Ascending aorta (tissue), 2 donors: Measurements from ENCODE around the gene SHOC1. TPM values are rescaled to one million over a fixed set of nuclear protein-coding genes. Genes with fewer than 3 reads are reported as not detected.

Source experiments
- DNase-seq, 2 donors: peaks; one replicate each; pipeline ENCODE4 v3.0.0-alpha.2; 2019; ENCODE audit warnings: low spot score in 2 of 2
- H3K27ac ChIP-seq, 2 donors: fragments of 200-600 bp; sonication (generic); one replicate each; pipeline ENCODE4 v1.5.1; 2016 to 2017; ENCODE audit warnings: mild to moderate bottlenecking in 1 of 2
- H3K27me3 ChIP-seq: fragments of 200-600 bp; sonication (generic); one replicate; pipeline ENCODE4 v1.5.1; 2017
- H3K36me3 ChIP-seq, 2 donors: fragments of 200-600 bp; sonication (generic); one replicate each; pipeline ENCODE4 v1.5.1; 2016
- H3K4me1 ChIP-seq, 2 donors: fragments of 200-600 bp; sonication (generic); one replicate each; pipeline ENCODE4 v1.5.1; 2016 to 2017; ENCODE audit warnings: mild to moderate bottlenecking in 1 of 2
- H3K4me3 ChIP-seq, 2 donors: fragments of 200-600 bp; sonication (generic); one replicate each; pipeline ENCODE4 v1.5.1; 2016 to 2017; ENCODE audit warnings: mild to moderate bottlenecking in 1 of 2
- H3K9me3 ChIP-seq, 2 donors: fragments of 200-600 bp; sonication (generic); one replicate each; pipeline ENCODE4 v1.5.1; 2016
- intact Hi-C: fragments of 100-400 bp; cut with DNase I; formaldehyde crosslinking; loops from one replicate; pipeline ENCODE4 v1.15.1; 2023
- total RNA-seq: library from RNA; depleted of rRNA; stranded (reverse); fragments of >200 nt; gene quantifications from one replicate; pipeline ENCODE4 v1.1.0, GENCODE V29; 2016
- TF ChIP-seq, protein P1 (sequence below), 3 experiments: fragments of 200-600 bp in 2 of 3; fragments of 450-650 bp in 1 of 3; sonication (generic) in 2 of 3; IDR thresholded peaks; one replicate each; pipeline ENCODE4 v1.5.1; 2016 to 2019; ENCODE audit warnings: antibody characterized with exemption in 3 of 3, mild to moderate bottlenecking in 1 of 3, moderate library complexity in 1 of 3

The SHOC1 gene
- total RNA-seq, 1 donor from 2014 or later: not detected

DNA sequence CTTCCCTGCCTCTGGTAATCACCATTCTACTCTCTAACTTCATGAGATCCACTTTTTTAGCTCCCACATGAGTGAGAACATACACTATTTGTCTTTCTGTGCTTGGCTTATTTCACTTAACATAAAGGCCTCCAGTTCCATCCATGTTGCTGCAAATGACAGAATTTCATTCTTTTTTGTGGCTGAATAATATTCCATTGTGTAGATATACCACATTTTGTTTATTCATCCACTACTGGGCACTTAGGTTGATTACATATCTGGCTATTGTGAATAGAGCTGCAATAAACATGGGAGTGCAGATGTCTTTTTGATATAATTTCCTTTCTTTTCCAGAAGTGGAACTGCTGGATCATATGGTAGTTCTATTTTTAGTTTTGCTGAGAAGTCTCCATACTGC lies 28.7 kb downstream of the SHOC1 start:
- H3K27ac ChIP-seq: no peak overlapping the region
- no peaks in the 10 kb centered on the region for H3K36me3 ChIP-seq
- H3K27me3 ChIP-seq: no peaks in the 10 kb centered on the region
- no peaks in the 10 kb centered on the region for H3K4me1 ChIP-seq
- TF ChIP-seq, protein P1, sequence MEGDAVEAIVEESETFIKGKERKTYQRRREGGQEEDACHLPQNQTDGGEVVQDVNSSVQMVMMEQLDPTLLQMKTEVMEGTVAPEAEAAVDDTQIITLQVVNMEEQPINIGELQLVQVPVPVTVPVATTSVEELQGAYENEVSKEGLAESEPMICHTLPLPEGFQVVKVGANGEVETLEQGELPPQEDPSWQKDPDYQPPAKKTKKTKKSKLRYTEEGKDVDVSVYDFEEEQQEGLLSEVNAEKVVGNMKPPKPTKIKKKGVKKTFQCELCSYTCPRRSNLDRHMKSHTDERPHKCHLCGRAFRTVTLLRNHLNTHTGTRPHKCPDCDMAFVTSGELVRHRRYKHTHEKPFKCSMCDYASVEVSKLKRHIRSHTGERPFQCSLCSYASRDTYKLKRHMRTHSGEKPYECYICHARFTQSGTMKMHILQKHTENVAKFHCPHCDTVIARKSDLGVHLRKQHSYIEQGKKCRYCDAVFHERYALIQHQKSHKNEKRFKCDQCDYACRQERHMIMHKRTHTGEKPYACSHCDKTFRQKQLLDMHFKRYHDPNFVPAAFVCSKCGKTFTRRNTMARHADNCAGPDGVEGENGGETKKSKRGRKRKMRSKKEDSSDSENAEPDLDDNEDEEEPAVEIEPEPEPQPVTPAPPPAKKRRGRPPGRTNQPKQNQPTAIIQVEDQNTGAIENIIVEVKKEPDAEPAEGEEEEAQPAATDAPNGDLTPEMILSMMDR (IDR thresholded peaks at IDR 0.05): no peak
- peaks cover 0 to 10% of the 10 kb centered on the region in 2 donors for H3K9me3 ChIP-seq
- DNase-seq: no peak
- no peak overlapping the region for H3K4me3 ChIP-seq
- intact Hi-C loops: no loop called here

DNA sequence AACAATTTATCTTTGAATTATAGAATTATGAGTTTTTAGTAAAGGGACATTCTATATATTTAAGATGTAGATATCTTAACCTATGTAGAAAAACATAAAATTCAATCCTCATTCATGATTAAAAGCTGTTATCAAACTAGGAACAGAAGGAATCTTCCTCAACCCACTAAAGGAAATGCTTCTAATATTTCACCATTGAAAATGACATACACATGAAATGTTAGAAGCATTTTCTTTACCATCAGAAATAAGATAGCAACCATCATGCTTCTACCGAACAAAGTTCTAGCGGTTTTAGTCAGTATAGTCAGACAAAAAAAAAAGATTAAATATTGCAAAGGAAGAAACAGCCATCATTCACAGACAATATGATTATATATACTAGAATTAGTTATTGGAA lies 32.2 kb downstream of the SHOC1 start:
- H3K4me3 ChIP-seq: no peak overlapping the region
- H3K27me3 ChIP-seq: no peaks in the 10 kb centered on the region
- no peaks in the 10 kb centered on the region for H3K36me3 ChIP-seq
- no peak for DNase-seq
- intact Hi-C loops: no loop called here
- peaks cover 0 to 10% of the 10 kb centered on the region in 2 donors for H3K9me3 ChIP-seq
- no peak overlapping the region for H3K27ac ChIP-seq
- no peaks in the 10 kb centered on the region for H3K4me1 ChIP-seq
- TF ChIP-seq, protein P1 (IDR thresholded peaks at IDR 0.05): no peak

DNA sequence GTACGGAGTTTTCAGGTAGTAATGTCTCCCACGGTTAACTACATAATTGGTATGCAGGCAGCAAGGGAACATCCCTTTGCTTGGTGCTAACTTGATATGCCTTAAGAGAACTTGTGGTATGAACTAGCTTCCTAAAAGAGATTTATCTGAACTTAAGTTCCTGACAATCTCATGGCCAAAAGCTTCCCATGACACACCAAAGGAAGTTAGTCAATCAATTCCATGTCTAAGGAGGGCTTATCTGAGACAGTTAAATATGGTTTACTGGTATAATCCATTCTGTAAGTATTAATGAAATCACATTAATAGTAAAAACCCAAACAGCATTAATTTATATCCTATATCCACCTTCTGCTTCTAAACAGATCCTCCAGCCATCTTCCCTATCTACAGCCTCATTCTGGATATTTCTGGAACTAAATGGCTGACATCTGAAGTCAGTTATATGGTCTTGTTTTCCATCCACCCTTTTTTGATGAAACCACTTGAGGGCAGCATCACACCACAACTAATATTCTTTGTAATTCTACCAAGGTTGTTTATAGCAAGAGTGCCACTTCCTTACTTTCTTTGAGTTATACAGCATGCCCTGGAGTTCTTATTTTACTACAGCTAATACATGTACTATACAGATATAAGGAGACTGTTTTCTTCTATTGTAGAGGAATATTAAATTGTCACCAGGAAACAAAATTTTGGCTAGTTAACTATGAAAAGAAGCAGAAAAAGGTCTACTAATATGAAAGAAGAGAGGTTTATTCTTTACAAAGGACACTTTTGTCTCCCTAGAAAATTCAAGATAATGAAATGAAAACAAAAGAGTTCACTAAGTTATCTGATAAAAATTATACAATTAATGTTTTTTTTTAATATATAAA lies 34.7 kb downstream of the SHOC1 start:
- no peaks in the 10 kb centered on the region for H3K36me3 ChIP-seq
- TF ChIP-seq, protein P1 (IDR thresholded peaks at IDR 0.05): peak; percentile 46 to 66 (median 48)
- H3K27ac ChIP-seq: no peak overlapping the region
- no peak for DNase-seq
- intact Hi-C loops: loop anchor here (1.0 to 10.0 kb wide), 2 partner anchors 314 to 605 kb away; no protein-coding TSS in a partner anchor
- H3K4me3 ChIP-seq: no peak overlapping the region
- H3K9me3 ChIP-seq: no peaks in the 10 kb centered on the region
- H3K4me1 ChIP-seq: no peaks in the 10 kb centered on the region
- H3K27me3 ChIP-seq: no peaks in the 10 kb centered on the region

DNA sequence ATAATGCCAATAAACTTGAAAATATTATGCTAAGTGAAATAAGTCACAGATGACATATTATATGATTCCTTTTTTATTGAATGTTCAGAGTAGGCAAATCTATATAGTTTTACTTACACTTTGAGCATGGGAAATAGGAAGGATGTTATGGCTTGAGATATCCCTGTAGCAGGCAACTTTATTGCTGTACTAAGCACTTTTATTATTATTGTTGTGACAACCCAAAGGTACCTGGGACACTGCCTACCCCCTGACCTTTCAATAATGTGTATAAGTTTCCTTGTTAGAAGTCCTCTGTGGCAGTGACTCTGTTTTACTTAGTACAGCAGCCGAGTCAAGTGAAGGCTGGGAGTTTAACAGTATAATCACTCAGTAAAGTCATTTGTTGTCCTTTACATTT lies 39.9 kb downstream of the SHOC1 start:
- Histone ChIP-seq H3K4me1 (no peaks in the 10 kb centered on the region), H3K27me3 (no peaks in the 10 kb centered on the region), H3K36me3 (no peaks in the 10 kb centered on the region), H3K9me3 (peaks cover 7 to 15% of the 10 kb centered on the region in 2 donors), H3K4me3 (no peak overlapping the region), H3K27ac (no peak overlapping the region)
- intact Hi-C loops: loop anchor here (10.0 kb wide), 1 partner anchor 610 kb away; no protein-coding TSS in a partner anchor
- TF ChIP-seq, protein P1 (IDR thresholded peaks at IDR 0.05): no peak
- no peak for DNase-seq

DNA sequence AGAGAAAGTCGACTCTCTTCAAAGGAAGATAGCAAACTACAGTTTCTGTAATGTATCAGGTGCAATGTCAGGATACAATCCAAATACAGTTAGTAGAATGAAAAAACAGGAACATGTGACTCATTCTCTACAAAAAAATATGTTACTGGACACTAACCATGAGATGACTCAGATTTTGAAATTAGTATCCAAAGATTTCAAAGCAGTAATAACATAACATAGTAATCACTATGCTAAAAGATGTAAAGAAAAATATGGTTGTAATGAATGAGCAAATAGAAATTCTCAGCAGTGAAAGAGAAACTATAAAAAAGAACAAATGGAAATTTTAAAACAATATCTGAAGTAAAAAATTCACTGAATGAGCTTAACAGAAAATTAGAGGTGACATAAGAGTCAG lies 42.3 kb downstream of the SHOC1 start:
- Histone ChIP-seq H3K4me3 (no peak overlapping the region), H3K9me3 (peaks cover 7 to 15% of the 10 kb centered on the region in 2 donors), H3K4me1 (no peaks in the 10 kb centered on the region), H3K27me3 (no peaks in the 10 kb centered on the region), H3K27ac (no peak overlapping the region), H3K36me3 (no peaks in the 10 kb centered on the region)
- DNase-seq: no peak
- intact Hi-C loops: loop anchor here (10.0 kb wide), 1 partner anchor 612 kb away; no protein-coding TSS in a partner anchor
- TF ChIP-seq, protein P1 (IDR thresholded peaks at IDR 0.05): no peak

Other genes with a start within 250 kb of the SHOC1 start
- gene PTGR1, start 195.3 kb downstream of the SHOC1 start, total RNA-seq: 86.2 TPM
- 2.2 TPM for gene DNAJC25, start 163.6 kb downstream of the SHOC1 start, total RNA-seq
- 23.8 TPM for gene GNG10, start 133.3 kb downstream of the SHOC1 start, total RNA-seq
- gene UGCG, start 101.9 kb upstream of the SHOC1 start, total RNA-seq: 5.7 TPM